ENCODE measurements around the gene KAT6B.
A peak's percentile ranks its signal among the peaks of the same experiment; 100 is the strongest.

KAT6B gene

DNA sequence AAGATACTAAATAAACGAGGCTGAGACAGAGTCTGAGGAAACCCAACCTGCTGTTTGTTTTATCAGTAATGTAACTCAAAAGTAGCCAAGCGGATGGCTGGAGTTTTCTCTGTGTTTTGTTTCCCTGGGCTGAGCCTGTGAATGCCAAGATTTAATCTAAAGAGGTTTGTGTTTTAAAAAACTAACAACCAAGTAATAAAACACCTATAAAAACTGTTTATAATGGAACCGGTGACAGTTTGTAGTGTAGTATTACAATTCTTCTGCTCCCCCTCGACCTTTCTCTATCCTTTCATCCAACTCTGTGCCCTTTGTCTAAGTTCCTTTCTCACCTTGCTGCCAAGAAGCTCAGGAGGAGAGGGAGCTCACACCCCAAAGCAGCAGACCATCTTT lies 2.6 kb upstream of the KAT6B start:
- no peak for DNase-seq (ENCODE audit: low read depth)

DNA sequence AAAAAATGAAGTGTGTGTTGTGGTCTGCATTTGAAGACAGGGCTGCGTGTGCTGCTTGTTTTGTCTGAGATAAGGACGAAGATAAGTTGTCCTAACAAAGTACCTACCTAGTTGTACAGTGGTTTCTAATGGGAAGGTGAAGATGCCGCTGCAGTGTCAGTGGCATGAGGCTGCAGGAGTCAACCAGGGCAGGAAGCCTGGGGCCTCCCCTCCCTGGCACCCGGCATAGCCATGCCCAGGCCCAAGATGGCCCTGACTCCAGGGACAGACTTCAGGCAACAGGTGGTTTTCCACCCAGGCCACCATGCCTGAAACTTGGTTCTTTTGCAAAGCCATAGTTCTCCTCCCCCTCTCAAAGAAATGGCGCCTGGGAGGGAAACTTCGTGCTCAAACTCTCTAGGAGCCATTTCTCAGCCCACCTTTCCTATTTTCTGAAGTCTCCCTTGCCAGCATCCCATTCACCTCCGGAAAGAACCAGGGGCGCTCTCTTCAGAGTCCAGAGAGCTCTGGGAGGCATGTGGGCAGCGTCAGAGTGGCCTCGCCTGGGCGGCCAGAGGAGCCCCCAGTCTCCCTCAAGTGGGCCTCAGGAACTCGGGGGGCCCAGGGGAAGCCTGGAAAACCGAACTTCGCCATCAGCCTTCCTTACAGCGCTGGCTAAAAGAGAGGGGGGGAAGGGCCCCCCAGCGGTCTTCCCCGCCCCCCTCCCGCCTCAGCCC lies 2.1 kb upstream of the KAT6B start:
- no peak for DNase-seq (ENCODE audit: low read depth)

DNA sequence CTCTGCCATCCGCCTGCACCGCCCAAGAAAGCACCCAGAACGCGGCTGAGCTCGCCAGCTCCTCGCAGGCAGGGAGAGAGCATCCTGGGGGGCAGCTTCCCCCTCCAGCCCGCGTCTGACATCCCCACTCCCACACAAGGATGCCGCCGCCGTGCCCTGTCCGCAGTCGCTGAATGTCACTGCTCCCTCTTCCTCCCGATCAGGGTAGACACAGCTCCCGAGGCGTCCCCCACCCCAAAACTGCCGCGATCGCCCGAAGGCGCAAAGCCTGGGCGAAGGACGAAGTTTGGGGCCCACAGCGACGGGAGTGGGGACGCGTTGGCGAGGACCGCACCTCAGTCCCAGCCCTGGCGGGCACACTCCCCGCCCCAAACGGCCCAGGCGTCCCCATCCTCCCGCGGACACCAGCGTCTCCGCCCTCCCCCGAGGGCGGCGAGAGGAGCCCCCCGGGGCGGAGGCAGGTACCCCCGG lies 1.5 kb upstream of the KAT6B start:
- DNase-seq (ENCODE audit: low read depth), result no peak

DNA sequence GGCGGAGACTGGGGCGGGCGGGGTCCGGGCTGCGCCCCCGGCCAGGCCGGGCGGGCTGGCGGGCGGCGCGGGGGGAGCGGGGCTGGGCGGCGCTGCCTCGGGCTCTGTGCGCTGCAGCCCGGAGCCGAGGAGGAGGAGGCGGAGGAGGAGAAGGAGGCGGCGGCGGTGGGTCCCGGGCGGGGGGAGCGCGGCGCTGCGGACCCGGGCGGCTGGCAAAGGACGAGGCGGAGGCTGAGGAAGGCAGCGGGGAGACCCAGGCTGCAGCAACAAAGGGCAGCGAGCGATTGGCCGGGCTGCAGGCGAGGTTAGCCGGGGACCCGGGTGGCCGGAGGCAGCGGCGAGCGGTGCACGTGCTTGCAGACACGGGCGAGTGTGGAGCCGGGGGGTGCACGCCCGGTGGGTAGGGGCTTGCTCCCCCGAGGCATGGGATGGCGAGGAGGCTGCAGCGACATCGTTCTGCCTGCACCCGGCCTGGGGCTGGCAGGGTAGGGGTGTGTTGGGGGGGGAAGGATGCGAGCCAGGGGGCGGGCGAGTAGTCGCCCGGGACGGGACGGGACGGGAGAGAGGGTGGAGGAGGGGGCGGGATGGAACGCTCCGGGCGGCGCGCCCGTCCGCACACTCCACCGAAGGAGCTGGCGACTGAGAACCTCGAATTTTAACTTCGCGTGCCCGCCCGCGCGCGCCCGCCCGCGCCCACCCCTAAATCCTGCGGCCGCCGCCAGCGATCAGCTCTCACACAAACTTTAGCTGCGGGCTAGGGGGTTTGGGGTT lies 844 bp upstream of the KAT6B start:
- peak; percentile 38 for DNase-seq (ENCODE audit: low read depth)

DNA sequence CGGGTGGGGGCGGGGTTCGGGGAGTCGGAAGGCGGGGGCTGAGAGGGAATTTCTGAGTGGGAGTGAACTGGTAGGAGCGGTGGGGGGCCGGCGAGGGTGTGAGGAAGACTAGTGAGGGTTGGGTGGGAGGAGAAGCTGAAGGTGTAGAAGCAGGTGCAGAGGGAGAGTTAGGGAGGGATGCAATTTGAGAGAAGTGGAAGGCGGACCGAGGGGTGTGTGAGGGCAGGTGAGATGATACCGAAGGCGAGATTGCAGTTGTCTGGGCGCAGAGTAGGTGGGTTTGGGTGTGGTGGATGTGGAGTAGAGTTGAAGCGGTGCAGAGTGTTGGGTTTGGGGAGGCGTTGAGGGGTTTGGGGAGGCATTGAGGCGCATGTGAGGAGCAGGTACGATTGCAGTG lies 643 bp downstream of the KAT6B start:
- DNase-seq (ENCODE audit: low read depth), result no peak

DNA sequence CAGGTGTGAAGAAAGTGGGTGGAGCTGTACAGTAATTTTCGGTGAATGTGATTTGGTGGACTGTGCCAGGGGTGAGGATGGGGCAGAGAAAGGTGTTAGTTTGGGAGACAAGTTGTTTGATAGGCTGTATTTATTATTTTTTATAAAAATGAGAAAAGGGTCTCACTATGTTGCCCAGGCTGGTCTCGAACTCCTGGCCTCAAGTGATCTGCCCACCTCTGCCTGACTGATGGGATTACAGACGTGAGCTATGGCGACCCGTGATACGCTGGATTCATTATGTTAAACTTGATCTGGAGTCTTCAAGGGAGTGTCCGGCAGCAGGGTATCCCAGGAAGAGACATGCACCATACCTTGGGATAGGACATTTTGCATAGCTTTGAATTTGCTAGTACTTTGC lies 1.3 kb downstream of the KAT6B start:
- DNase-seq (ENCODE audit: low read depth), result no peak

DNA sequence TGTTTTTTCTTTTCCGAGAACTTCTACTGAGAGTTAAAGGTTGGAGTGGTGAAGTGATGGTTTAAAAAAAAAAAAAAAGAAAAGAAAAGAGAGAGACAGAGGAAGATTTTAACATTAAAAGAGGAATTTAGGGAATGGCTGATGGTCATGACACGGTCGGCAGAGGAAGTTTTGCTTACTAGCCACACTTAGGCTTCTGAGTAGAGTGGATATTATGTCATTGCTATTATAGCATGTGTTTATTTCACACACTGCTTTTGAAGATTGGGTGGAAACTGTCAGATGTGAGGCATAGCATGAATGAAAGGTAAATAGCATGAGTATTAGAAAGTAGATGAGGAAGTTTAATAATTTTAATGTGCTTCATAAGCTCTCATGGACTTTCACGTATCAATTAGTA lies 2.5 kb downstream of the KAT6B start:
- no peak for DNase-seq (ENCODE audit: low read depth)

DNA sequence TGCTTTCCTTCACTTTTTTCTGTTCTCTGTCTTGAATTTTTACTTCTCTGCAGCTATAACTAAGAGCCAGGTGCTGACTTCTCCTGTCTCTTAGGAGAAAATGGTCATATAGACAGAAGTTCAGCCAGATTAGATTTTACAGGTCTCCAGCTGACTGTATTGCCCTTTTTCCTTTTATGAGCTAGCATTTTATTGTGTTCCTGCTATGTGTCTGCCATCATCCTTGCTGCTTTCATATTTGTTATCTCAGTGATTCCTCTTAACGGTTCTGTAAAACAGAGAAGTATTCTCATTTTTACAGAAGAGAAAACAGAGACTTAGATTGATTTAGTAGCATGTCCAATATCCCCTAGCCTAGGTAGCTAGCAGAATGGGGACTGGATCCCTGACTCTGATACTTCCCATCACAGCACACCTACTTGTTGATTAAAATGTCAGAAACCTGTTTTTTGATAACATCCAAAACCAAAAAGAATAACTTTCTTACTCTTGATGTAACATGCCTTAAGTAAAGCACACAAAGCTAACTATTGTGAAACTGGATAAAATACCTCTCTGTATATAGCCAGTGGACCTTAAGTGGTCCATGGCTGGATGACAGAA lies 5.2 kb downstream of the KAT6B start:
- DNase-seq (ENCODE audit: low read depth), result no peak

DNA sequence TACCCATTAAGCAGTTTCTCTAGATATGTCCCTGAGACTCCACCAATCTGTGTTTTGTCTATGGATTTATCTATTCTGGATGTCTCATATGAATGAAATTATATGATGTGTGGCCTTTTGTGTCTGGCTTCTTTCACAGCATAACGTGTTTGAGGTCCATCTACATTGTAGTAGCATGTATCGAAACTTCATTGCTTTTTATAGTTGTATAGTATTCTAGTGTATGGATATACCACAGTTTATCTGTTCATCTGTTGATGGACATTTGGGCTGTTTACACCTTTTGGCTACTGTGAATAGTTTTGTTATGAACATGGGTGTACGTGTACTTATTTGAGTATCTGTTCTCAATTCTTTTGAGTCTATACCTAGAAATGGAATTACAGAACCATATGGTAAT lies 9.6 kb downstream of the KAT6B start:
- DNase-seq (ENCODE audit: low read depth), result no peak

DNA sequence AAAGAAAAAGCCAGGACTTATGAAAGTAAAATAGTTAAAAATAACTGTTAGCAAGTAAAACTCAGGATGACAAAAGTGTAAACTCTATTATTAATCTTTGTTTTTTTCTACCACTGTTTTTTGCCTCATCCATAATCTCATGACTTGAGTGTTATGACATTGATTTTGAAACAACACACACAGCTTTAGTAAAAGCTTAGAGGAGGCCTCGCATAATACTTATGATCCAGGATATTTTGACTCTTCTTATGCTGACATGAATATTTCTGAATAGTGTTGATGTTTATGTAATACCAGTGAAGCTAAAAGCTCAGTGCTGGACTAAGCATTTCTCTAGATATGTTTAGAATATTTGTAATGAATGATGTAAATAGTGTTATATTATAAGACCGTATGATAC lies 10.5 kb downstream of the KAT6B start:
- no peak for DNase-seq (ENCODE audit: low read depth)

DNA sequence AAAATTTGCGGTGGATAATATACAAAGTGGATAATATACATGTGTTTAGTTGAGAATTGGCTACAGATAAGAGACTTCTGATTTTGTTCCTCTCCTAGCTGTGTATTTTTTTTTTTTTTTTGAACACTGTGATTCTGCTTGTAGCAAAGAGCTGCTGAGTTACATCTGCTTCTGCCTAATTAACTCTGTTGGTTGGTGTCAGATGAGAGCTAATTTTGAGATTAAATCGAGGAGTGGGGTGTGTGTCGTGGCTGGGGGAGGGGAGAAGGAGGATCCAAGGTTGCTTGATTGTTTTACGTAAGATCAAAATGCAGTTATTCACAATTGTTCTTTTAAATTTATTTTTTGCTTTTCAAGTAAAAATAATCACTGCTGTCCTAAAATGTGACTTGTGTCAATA lies 11.3 kb downstream of the KAT6B start:
- DNase-seq (ENCODE audit: low read depth), result no peak

DNA sequence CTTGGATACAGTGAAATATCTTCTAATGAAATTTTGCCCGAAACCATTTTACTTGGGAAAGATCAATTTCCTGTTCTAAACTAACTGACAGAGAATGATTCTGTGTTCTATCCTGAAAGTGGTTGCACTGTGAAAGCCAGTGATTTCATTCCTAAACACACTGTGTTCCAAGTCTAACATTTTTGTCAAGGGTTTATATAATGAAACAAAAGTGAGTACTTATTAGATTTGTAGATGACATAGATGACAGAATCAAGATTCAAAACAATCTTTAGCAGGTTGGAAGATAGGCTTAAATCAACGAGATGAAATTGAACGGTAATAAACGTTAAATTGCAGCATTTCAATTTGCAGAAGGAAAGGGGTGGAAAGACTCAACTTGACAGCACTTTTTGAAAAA lies 13.3 kb downstream of the KAT6B start:
- no peak for DNase-seq (ENCODE audit: low read depth)

DNA sequence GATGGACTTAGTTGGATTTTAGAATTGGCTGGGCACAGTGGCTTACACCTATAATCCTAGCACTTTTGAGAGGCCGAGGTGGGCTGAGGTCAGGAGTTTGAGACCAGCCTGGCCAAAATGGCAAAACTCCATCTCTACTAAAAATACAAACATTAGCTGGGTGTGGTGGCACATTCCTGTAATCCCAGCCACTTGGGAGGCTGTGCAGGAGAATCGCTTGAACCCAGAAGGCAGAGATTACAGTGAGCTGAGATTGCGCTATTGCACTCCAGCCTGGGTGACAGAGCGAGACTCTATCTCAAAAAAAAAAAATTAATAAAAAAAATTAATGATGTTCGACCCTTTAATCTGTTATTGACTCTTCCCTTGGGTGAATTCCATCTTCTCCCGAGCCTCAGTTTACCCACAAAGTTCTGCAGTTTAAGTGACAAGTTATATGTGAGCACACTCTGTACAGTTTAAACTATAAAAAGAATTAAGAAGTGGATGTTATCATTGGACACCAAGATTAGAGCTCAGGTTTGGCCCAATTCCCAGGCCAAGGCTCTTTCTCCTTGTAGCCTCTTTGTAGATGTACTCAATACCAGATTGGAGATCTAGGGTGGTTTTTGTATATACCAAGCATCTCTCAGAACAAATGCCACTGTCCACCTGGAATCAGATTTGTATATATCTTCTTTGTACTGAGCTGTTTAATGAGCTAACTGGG lies 15.0 kb downstream of the KAT6B start:
- no peak for DNase-seq (ENCODE audit: low read depth)

DNA sequence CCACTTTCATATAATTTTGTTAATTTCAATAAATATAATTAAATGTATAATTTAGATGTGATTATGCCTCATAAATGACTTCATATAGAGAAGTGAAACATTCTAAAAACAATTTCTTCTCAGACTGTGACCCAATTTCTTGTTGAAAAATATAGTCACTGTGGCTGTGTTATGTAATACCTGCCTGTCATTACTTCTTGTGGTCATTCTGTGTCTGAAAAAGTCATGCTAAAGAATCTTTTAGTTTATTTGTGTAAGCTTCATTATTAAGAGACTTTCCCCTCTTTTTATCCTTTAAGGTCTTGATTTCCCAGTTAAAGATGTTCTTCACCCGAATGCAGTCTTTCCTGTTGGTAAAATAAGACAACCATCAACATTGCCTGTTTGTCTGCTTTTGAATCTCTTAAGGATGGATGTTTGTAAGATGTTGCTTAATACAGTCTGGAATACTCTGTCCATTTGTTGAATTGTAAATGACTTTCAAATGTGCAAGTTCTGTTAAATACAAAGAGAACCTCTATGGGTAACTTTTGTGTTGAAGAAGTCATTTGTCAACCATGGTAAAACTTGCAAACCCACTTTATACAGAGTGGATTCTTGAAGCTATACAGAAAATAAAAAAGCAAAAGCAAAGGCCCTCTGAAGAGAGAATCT lies 16.0 kb downstream of the KAT6B start:
- no peak for DNase-seq (ENCODE audit: low read depth)

DNA sequence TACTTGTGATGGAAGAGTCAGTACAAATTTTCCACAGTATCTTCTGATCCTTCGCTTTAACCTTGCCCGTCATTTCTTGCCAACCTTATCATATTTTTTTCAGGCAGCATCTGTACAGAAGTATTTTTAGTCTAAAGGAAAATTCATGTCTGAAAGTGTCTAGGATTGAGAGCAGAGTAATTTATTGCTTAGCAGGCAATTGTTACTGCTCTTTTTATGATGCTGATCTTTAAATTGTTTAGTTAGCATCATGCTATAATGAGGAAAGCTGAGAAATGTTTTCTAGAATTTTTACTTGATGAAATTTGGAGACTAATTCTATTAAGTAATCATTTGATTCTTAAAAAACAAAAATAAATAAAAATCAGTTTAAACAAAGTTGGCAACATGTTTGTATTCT lies 20.6 kb downstream of the KAT6B start:
- DNase-seq (ENCODE audit: low read depth), result no peak

DNA sequence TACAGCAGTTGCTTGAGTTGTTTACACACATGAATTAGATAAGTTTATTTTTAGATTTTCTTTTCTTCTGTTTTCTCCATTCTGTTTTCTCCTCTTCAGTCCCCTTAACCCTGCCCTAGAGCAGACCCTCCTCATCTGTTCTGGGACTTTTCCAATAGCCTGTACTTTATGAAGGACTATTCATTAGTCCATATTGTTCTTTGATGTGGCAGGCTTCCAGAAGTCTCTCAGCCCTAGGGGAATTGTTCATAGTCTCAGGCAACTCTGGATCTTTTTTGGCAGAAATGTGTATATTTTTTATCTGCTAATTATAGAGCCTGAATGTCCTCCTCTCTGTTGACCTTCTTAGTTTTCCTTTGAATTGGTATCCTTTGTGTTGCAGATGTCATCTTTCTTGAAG lies 25.4 kb downstream of the KAT6B start:
- DNase-seq (ENCODE audit: low read depth), result no peak

DNA sequence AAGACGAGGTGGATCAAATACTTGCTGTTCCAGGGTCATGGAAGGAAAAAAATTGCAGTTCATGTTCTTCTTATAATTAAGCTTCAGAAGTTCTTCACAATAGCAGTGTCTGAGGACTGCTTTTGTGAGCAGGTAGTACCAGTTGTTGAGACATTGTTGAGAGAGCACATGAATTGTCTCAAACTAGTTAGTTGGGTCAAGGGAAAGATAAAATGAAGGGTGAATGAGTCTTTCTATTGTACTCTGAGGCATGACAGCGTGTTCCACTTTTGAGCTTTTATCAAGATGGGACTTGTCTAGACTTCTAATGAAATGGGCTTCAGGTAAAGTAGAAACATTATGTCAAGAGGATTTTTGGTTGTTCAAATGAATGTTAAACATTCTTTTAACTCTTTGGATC lies 26.0 kb downstream of the KAT6B start:
- DNase-seq (ENCODE audit: low read depth), result no peak

DNA sequence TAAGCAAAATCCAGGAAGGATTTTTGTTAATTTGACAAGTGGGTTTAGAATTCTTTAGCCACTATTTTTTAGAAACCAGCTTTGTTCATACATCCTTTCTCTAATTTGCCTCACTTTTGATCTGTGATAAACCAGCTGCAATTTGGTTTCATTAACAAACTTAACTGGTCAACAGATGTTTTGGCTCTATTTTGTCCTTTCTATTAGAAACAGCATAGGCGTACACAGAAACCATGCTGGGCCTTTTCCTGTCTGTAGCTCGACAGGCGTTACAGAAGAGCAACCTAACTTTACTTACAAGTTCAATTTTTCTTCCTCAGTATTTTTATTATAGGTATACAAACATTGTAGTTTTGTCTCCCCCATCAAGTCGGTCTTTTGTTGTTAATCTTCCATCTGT lies 28.2 kb downstream of the KAT6B start:
- no peak for DNase-seq (ENCODE audit: low read depth)

DNA sequence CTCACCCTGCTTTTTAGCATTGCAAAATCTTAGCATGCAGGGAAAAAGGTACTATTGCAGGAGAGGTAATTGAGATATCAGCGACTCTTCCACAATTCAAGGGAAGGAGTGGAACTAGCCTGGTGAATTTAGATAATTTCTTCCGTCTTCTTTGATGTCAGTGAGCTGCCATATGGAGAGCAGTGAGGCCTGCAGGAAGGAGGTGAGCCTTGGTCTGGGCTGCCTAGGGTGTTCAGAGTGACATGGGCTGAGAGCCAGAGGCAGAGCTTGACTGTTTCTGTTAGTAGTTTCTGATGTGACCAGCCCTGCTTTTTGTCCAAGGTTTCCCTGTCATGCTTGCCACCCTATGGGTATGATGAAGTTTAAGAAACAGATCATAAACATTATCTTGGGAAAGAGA lies 28.6 kb downstream of the KAT6B start:
- DNase-seq (ENCODE audit: low read depth), result no peak

DNA sequence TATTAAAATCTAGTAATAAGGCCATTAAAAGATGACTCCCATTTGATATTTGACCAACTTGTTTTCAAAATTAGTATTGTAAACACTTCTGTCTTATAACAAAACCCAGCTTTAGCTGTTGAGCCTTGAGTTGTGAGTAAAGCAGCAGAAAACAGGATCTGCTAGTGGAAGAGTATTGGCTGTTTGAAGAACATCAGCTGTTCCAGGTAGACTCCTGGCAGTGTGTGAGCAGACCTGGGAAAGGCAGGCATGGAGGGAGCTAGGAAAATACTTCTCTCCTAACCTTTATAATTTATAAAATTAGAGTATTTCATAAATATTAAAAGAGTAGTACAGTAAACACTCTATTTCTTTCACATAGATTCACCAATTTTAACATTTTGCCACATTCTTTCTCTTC lies 29.0 kb downstream of the KAT6B start:
- no peak for DNase-seq (ENCODE audit: low read depth)

DNA sequence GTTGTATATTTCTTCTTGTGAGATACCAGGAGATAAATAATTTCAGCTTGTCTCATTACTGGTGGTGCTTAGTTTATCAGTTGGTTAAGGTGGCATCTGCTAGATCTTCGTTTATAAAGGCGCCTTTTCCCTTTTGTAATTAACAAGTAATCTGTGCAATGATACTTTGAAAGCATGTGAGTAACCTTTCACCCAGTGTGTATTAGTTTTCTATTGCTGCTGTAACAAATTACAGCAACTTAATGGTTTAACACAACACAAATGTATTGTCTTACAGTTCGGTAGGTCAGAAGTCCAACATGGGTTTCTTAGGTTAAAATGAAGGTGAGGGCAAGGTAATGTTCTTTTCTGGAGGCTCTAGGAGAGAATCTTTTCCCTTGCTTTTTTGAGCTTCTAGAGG lies 30.5 kb downstream of the KAT6B start:
- DNase-seq (ENCODE audit: low read depth), result no peak

DNA sequence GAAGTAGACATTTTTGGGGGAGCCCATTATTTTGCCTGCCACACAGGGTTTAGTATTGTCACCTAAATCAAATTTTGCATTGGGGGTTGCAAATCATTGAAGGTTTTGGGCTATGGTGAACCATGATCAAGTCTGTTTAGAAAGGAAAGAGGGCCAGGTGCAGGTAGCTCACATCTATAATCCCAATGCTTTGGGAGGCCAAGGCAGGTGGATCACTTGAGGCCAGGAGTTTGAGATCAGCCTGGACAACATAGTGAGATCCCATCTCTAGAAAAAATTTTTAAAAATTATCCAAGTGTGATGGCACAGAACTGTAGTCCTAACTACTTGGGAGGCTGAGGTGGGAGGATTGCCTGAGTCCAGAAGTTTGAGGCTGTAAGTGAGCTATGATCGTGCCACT lies 31.2 kb downstream of the KAT6B start:
- DNase-seq (ENCODE audit: low read depth), result no peak

All from T follicular helper cell (primary cell).